ENCODE data around the gene CEP250. TPM values are rescaled to one million over a fixed set of nuclear protein-coding genes. Genes with fewer than 3 reads are reported as not detected.

CEP250 gene
- total RNA-seq, 1 experiment from 2014 or later = 42.3 TPM

DNA sequence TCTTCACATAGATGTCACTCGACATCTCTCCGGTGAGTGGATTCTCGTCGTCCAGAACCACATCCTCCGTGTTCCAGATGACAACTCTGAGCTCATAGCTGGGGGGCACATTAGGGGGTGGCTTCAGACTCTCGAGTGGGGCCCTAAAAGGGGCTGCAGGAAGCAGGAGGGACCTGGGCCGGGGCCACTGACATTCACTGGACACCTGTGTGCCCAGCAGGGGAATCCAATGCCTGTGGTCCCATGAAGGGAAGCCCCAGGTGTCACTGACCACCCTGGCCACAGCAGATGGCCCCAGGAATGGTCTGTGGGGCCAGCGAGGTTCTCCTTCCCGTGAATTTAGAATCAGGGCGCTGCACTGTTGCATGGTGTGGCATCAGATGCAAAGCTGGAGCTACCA, 105.1 kb downstream of the CEP250 start:
- H3K27ac ChIP-seq (ENCODE audit: low read depth, low read length) = no peak overlapping the region
- no peaks in the 10 kb centered on the region; a peak in 1 of 4 replicates for H3K4me1 ChIP-seq (ENCODE audit: control insufficient read depth in 1 of 2, insufficient read depth in 2 of 2, low read length in 2 of 2)
- H3K9me3 ChIP-seq (ENCODE audit: control insufficient read depth in 1 of 2, insufficient read depth in 1 of 2, low read depth in 1 of 2, low read length in 2 of 2) = no peaks in the 10 kb centered on the region
- no peak overlapping the region for H2AFZ ChIP-seq (ENCODE audit: low read depth, low read length, poor library complexity, severe bottlenecking)
- RAD21 ChIA-PET (ENCODE audit: low non-redundant PET in 1 of 2, low total read pairs in 2 of 2, uncharacterized antibody in 2 of 2, unreplicated experiment in 2 of 2) = no interaction called here
- H3K4me3 ChIP-seq (replicated peaks in 1 of 2; ENCODE audit: low read depth in 1 of 2, low read length in 2 of 2) = no peak overlapping the region
- intact Hi-C loops (cut with micrococcal nuclease) = no loop called here
- TF ChIP-seq SP1 (IDR thresholded peaks at IDR 0.05; ENCODE audit: low read depth) (no peak), POLR2AphosphoS5 (IDR thresholded peaks at IDR 0.05; ENCODE audit: low read depth, low read length) (no peak), FOSL1 (IDR thresholded peaks at IDR 0.05; ENCODE audit: low read depth) (no peak), EZH2phosphoT487 (IDR thresholded peaks at IDR 0.05; ENCODE audit: borderline replicate concordance) (no peak), REST (IDR thresholded peaks at IDR 0.05; ENCODE audit: low read depth) (no peak), POLR2A (IDR thresholded peaks at IDR 0.05; ENCODE audit: borderline replicate concordance, extremely low read depth, insufficient read depth, insufficient read length) (no peak), EGR1 (IDR thresholded peaks at IDR 0.05; ENCODE audit: low read depth) (no peak), YY1 (IDR thresholded peaks at IDR 0.05; ENCODE audit: extremely low read depth, insufficient replicate concordance, low read depth, low read length) (no peak), CTCF (IDR thresholded peaks at IDR 0.05 in 2 of 3, conservative IDR thresholded peaks at IDR 0.05 in 1 of 3; ENCODE audit: borderline replicate concordance in 1 of 3, insufficient read depth in 1 of 3, low read depth in 2 of 3, low read length in 2 of 3) (no peak)
- TF ChIP-seq, protein P1, sequence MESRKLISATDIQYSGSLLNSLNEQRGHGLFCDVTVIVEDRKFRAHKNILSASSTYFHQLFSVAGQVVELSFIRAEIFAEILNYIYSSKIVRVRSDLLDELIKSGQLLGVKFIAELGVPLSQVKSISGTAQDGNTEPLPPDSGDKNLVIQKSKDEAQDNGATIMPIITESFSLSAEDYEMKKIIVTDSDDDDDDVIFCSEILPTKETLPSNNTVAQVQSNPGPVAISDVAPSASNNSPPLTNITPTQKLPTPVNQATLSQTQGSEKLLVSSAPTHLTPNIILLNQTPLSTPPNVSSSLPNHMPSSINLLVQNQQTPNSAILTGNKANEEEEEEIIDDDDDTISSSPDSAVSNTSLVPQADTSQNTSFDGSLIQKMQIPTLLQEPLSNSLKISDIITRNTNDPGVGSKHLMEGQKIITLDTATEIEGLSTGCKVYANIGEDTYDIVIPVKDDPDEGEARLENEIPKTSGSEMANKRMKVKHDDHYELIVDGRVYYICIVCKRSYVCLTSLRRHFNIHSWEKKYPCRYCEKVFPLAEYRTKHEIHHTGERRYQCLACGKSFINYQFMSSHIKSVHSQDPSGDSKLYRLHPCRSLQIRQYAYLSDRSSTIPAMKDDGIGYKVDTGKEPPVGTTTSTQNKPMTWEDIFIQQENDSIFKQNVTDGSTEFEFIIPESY (IDR thresholded peaks at IDR 0.05; ENCODE audit: extremely low read depth, insufficient replicate concordance, low read length) = no peak
- TF ChIP-seq, protein P2, sequence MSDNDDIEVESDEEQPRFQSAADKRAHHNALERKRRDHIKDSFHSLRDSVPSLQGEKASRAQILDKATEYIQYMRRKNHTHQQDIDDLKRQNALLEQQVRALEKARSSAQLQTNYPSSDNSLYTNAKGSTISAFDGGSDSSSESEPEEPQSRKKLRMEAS (IDR thresholded peaks at IDR 0.05) = no peak
- H3K9me2 ChIP-seq (ENCODE audit: insufficient read depth) = no peaks in the 10 kb centered on the region
- no TSS peak for BruUV-seq (replicated peaks)
- H3K27me3 ChIP-seq (ENCODE audit: insufficient read depth, low read length) = no peaks in the 10 kb centered on the region
- DNase-seq (ENCODE audit: low read depth, low spot score) (no peak), ATAC-seq (no peak)
- CTCF ChIA-PET = interaction anchor here (0.8 kb wide), 1 partner anchor 58 kb away, joined by 3 read pairs; no protein-coding TSS in a partner anchor
- H4K20me1 ChIP-seq (ENCODE audit: insufficient read depth) = no peaks in the 10 kb centered on the region
- peaks cover 8 to 19% of the 10 kb centered on the region in 2 experiments; a peak in 2 of 4 replicates for H3K36me3 ChIP-seq (ENCODE audit: control insufficient read depth in 1 of 2, insufficient read depth in 2 of 2, low read length in 2 of 2)
- H3K4me2 ChIP-seq (ENCODE audit: low read length) = no peak overlapping the region
- no peaks in the 10 kb centered on the region for H3K79me2 ChIP-seq (ENCODE audit: insufficient read depth, low read length)
- POLR2A ChIA-PET = no interaction called here
- no peak overlapping the region for H3K9ac ChIP-seq (ENCODE audit: low read length)

Data from HCT116 (cell line).